Vagina (tissue), 2 donors: ENCODE measurements around the gene C2orf68.

Experiments used
- CTCF ChIP-seq, 3 experiments: fragments of 450-650 bp in 2 of 3; fragments of 200-600 bp in 1 of 3; sonication (generic) in 1 of 3; IDR thresholded peaks; one replicate each; pipeline ENCODE4 v1.5.1; 2017 to 2019; ENCODE audit warnings: antibody characterized with exemption in 3 of 3, mild to moderate bottlenecking in 2 of 3, moderate library complexity in 2 of 3
- POLR2A ChIP-seq, 2 donors: fragments of 450-650 bp; IDR thresholded peaks; one replicate each; pipeline ENCODE4 v1.6.1; 2017; ENCODE audit warnings: antibody characterized with exemption in 2 of 2, mild to moderate bottlenecking in 2 of 2, moderate library complexity in 2 of 2

DNA sequence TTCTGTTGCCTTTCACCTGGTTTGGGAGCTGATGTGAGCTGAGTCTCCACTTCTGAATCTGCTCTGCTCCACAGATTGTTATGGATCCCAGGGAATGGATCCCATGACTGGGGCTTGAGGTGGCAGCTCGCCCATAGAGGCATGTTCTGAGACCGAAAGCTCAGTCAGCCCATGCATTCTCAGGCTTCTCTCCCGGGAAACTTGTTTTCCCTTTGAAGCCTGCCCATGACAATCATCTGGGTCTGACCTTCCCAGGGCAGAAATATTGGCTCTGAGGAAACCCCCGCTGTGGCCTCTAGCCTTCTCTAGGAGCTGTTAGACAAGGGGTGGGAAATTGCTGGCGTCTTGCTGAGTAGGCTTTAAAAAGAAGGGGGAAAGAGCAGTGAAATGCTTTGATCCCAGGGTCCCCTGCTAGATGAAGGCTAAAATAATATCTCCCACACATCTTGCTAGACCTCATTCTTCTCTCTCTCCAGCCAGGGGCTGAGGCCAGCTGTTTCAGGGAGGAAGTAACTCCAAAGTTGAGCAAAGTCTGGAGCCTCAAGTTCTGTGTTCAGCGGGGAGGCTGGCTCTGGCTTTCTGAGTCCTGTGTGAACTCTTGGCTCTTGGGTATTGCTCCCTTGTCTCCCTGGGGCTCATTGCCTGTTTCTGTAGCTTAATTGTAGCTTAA lies 32.5 kb downstream of the C2orf68 start:
- TF ChIP-seq POLR2A (IDR thresholded peaks at IDR 0.05) (no peak), CTCF (IDR thresholded peaks at IDR 0.05) (no peak)
